GM21423 (cell line): ENCODE measurements around the gene ABCA7.
A peak's percentile ranks its signal among the peaks of the same experiment; 100 is the strongest.

ENCODE experiments used
- ATAC-seq: cut with Tn5 transposase; IDR thresholded peaks from one replicate; pipeline ENCODE4 v1.9.1; 2021; ENCODE audit warnings: mild to moderate bottlenecking, moderate library complexity; ENCODE audit not compliant: unreplicated experiment

Gene ABCA7

GRCh38 chr19:1055886-1056620 lies 16.1 kb downstream of the ABCA7 start:
- ATAC-seq: no peak

DNA sequence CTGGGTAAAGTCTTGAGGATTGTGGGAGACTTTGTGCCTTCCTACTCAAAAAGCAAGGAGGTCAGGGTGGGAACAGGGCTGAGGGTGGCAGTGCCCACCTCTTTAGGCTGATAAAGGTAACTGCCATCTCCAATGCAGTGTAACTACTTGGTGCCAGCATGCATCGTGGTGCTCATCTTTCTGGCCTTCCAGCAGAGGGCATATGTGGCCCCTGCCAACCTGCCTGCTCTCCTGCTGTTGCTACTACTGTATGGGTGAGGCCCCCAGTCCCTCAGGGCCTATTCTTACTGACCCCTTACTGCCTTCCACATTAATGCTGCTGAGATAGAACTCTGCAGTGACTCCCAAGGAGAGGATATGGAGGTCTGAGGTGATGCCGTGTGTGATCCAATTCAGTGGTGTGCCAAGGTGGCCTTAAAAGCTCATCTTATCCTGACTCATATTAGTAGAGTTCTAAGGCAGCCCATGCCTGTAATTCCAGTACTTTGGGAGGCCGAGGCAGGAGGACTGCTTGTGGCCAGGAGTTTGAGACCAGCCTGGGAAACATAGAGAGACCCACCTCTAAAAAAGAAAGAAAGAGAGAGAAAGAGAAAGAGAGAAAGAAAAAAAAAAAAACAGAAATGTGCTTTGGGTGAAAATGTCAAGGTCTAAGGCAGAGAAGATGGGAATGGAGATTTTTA lies 17.4 kb downstream of the ABCA7 start:
- no peak for ATAC-seq

GRCh38 chr19:1058112-1058511 lies 18.2 kb downstream of the ABCA7 start:
- no peak for ATAC-seq

DNA sequence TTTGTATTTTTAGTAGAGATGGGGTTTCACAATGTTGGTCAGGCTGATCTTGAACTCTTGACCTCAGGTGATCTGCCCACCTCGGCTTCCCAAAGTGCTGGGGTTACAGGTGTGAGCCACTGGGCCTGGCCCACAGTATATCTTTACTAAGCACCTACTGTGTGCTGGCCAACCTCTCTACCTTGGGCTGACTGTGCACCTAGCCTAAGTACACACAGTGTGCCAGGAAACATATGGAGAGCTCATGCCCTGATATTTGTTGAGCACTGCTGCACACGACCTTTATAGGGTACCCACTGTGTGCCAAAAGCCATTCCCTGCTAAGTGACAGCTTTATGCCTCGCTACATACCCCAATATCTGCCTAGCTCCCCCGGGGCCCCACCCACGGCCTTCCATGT lies 20.8 kb downstream of the ABCA7 start:
- no peak for ATAC-seq

- ATAC-seq: no peak
Measured at GRCh38 chr19:1061987-1062386, 22.1 kb downstream of the ABCA7 start.

DNA sequence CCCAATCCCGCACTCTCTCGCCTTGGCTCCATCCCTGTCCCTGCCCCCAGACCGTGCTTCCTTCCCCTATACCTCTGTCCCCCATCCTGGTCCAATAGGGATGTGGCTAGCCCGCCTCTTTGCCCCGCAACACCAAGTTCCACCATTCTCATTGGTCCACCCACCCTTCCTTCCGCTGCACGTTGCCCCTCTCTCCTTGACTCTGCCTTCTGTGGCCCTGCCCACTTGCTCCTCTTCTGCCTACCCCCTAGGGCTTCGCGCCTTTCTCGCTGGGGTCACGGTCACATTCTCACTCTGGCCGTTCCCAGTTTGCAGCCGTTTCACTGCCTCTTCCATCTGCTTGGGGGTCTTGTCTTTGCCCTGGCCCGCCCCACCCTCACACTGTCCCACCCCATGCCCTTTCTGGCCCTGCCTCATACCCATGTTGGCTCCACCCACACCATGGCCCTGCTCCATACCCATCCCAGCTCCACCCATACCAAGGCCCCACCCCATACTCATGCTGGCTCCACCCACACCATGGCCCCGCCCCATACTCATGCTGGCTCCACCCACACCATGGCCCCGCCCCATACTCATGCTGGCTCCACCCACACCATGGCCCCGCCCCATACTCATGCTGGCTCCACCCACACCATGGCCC lies 22.6 kb downstream of the ABCA7 start:
- no peak for ATAC-seq

DNA sequence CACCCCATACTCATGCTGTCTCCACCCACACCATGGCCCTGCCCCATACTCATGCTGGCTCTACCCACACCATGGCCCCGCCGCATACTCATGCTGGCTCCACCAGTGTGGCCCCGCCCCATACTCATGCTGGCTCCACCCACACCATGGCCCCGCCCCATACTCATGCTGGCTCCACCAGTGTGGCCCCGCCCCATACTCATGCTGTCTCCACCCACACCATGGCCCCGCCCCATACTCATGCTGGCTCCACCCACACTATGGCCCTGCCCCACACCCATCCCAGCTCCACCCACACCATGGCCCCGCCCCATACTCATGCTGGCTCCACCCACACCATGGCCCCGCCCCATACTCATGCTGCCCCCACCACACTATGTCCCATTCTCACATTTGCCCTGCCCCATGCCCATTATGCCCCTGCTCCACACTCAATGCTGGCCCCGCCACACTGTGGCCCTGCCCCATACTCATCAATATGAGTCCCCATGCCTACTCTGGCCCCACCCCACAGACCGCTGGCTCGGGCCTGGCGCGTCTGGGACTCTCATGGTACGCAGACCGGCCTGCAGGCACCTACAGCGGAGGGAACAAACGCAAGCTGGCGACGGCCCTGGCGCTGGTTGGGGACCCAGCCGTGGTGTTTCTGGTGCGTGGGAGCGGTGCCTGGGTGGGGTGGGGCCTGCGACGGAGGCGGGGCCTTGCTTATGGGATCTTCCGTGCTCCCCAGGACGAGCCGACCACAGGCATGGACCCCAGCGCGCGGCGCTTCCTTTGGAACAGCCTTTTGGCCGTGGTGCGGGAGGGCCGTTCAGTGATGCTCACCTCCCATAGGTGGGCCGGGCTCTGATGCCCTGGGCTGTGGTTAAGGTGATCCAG lies 23.4 kb downstream of the ABCA7 start:
- ATAC-seq: no peak

GRCh38 chr19:1063909-1064660 lies 24.2 kb downstream of the ABCA7 start:
- ATAC-seq: no peak

DNA sequence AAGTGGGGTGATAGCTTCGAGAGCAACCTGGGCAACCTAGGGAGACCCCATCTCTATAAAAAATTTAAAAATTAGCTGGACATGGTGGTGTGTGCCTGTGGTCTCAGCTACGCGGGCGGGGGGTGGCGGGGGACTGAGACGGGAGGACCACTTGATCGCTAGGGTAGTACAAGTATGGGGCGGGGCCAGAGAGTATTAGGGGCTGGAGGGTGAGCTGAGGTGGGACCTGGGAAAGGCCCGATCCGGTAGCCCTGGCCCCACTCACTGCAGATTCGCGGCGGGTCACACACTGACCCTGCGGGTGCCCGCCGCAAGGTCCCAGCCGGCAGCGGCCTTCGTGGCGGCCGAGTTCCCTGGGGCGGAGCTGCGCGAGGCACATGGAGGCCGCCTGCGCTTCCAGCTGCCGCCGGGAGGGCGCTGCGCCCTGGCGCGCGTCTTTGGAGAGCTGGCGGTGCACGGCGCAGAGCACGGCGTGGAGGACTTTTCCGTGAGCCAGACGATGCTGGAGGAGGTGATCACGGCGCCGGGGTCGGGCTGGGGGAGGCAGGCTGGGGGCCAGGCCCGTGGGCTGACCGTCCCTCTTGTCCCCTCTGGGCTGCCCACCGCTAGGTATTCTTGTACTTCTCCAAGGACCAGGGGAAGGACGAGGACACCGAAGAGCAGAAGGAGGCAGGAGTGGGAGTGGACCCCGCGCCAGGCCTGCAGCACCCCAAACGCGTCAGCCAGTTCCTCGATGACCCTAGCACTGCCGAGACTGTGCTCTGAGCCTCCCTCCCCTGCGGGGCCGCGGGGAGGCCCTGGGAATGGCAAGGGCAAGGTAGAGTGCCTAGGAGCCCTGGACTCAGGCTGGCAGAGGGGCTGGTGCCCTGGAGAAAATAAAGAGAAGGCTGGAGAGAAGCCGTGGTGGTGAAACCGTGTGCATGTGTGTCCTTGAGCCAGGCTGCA lies 25.0 kb downstream of the ABCA7 start:
- no peak for ATAC-seq

DNA sequence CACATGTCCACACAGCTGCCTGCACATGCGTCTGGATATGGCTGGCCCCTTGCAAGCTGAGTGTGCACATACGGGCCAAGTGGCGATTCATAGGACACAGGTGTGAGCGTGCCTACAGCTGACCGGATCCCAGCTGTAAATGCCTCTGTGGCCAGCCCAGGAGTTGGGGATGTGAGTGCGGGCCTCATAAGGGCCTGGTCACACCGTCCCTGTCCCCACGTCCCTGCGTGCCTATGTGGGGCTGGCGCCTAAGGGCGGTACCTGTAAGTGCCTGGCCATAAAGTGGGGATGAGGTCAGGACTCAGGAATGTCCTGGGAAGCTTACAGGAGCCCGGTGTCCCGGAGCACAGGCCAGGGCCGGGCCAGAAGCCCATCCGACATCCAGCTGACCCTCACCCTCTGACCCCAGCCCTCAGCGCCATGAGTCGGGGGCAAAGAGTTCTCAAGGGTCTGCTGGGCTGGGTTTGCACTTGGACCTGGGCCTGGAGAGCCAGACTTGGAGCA lies 25.8 kb downstream of the ABCA7 start:
- no peak for ATAC-seq

- no peak for ATAC-seq
Measured at GRCh38 chr19:1066251-1066747, 26.4 kb downstream of the ABCA7 start.

DNA sequence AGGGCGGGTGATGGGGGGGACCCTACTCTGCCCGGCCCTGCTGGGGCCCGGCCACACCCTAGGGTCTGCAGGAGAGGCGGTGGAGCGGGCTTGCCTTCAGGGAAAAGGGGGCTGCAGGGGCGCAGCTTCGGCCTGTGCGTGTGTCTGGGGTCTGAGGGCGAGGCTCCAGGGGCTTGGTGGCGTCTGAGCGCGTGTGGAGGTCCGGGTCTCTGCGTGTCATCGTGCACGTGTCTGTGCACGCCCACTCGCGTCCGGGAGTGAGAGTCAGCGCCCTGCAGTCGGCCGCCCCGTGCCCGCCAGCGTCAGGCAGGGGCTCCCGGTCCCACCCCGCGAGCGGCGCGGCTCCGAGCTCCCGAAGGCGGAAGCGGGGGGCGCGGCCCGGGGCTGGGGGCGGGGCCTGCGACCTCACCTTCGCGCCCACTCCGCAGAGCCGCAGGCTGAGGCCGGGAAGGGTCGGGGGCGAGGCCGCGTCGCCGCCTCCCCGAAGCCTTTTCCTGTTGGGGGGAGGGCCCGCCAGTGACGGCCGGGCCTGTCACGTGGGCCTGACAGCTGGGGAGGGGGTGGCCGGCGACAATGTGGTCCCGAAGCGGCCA lies 26.9 kb downstream of the ABCA7 start, which contains the start of gene ARHGAP45:
TSS of gene ARHGAP45 (plus strand) at position 420 of the 593 bp plus-strand sequence. CDS start 239 bp downstream, outside the sequence.
- ATAC-seq: peak; percentile 37

DNA sequence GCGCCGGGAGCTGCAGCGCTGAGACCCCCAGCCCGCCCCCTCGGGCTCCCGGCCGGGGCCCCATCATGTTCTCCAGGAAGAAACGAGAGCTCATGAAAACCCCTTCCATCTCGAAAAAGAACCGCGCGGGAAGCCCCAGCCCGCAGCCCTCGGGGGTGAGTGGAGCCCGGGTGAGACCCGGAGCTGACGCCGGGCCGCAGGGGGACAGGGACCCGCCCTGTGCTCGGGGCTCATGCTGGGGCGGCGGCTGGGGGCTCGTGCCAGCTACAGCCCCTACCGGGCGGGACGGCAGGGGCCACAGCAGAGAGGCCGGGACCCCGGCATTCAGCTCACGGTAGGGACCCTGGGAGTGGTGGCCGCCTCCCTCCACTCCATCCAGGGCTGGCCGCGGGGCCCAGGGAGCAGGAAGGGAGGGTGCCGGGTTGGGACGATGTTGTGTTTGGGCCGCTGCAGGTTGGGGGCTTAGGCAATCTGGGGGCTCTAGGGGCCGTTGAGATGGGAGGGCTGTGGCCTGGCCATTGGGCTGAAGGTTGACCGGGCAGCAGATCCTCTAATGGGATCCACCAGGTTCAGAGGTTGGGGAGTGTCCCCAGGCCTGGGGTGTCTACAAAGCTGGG lies 27.5 kb downstream of the ABCA7 start:
- ATAC-seq: peak; percentile 26

- ATAC-seq: no peak
Measured at GRCh38 chr19:1068009-1069001, 28.4 kb downstream of the ABCA7 start.

DNA sequence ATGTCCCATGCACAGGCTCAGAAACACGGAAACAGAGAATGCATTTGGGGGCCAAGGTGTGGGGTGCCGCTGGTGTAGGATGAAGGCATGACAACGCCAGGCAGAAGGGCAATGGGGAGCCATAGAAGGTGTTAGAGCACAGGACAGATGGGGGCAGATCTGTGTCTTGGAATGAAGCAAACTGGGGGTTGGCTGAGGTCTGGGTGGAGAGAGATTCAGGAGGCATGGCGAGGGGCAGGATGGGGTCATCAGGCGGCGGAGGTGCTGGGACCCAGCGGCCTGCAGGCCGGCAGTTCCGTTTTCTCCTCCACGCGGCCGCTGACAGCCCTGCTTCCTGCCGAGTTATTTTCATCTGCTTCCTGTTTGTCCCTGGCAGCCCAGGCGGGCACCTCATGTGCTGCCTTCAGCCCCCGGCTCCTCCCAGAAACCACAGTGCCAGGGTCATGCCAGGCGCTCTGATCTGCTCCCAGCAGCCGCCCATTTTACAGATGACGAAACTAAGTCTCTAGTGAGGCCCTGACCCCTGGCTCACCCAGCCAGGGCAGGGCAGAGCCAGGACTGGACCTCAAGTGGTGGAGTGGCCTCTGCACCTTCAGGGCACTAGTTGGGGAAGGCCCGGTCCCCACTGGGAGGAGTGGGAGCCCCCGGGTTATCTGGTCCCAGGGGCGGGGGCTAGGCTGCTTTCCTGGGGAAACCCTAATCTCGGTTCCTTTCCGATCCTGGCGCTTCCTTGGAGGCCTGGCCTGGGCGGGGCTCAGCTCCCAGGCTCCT lies 29.3 kb downstream of the ABCA7 start:
- ATAC-seq: no peak

DNA sequence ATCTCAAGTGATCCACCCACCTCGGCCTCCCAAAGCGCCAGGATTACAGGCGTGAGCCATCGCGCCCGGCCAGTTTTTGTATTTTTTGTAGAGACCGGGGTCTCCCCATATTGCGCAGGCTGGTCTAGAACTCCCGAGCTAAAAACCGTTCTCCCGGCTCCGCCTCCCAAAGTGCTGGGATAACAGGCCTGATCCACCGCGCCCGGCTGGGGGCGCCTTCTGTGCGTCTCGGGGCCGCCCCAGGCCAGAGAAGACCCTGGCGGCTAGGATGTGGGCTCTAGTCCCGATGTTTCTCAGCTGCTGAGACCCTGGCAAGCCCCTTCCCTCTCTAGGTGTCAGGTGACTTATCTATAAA lies 30.6 kb downstream of the ABCA7 start:
- no peak for ATAC-seq
